Measurements from ENCODE around the gene SYNJ2. TPM values are rescaled to one million over a fixed set of nuclear protein-coding genes. Genes with fewer than 3 reads are reported as not detected.
A peak's percentile ranks its signal among the peaks of the same experiment; 100 is the strongest.

Gene SYNJ2
- polyA plus RNA-seq, 1 donor from 2014 or later: 13.7 TPM

- Mint-ChIP-seq H3K9me3 (no peaks in the 10 kb centered on the region), H3K4me3 (peak overlapping the region in 3 of 4 donors; percentile 6 to 47 (median 38)), H3K36me3 (no peaks in the 10 kb centered on the region), H3K27me3 (no peaks in the 10 kb centered on the region), H3K4me1 (peaks cover 28 to 32% (median 29%) of the 10 kb centered on the region in 3 donors), H3K27ac (peak overlapping the region; percentile 65 to 89 (median 79))
These were observed 46.1 kb downstream of the SYNJ2 start for GRCh38 chr6:158027590-158028285.

- Mint-ChIP-seq H3K4me1 (peaks cover 28 to 32% (median 29%) of the 10 kb centered on the region in 3 donors), H3K27me3 (no peaks in the 10 kb centered on the region), H3K27ac (peak overlapping the region in 1 of 3 donors; percentile 79), H3K36me3 (no peaks in the 10 kb centered on the region), H3K4me3 (peak overlapping the region in 1 of 4 donors; percentile 58), H3K9me3 (no peaks in the 10 kb centered on the region)
These were observed 46.8 kb downstream of the SYNJ2 start for GRCh38 chr6:158028421-158028820.

- Mint-ChIP-seq H3K27me3 (no peaks in the 10 kb centered on the region), H3K9me3 (no peaks in the 10 kb centered on the region), H3K36me3 (no peaks in the 10 kb centered on the region), H3K27ac (no peak overlapping the region), H3K4me1 (peaks cover 28 to 32% (median 29%) of the 10 kb centered on the region in 3 donors), H3K4me3 (peak overlapping the region in 1 of 4 donors; percentile 58)
These were observed 47.2 kb downstream of the SYNJ2 start for GRCh38 chr6:158028876-158029275.

GRCh38 chr6:158029668-158030230 lies 48.1 kb downstream of the SYNJ2 start:
- Mint-ChIP-seq H3K36me3 (no peaks in the 10 kb centered on the region), H3K4me1 (peaks cover 28 to 32% (median 29%) of the 10 kb centered on the region in 3 donors), H3K9me3 (no peaks in the 10 kb centered on the region), H3K4me3 (no peak overlapping the region), H3K27ac (peak overlapping the region in 1 of 3 donors; percentile 90), H3K27me3 (no peaks in the 10 kb centered on the region)

GRCh38 chr6:158030380-158031300 lies 49.0 kb downstream of the SYNJ2 start:
- Mint-ChIP-seq H3K36me3 (peaks cover 2% of the 10 kb centered on the region), H3K4me3 (peak overlapping the region; percentile 31 to 92 (median 72)), H3K4me1 (peaks cover 28 to 32% (median 29%) of the 10 kb centered on the region in 3 donors), H3K27me3 (no peaks in the 10 kb centered on the region), H3K27ac (peak overlapping the region; percentile 81 to 90 (median 85)), H3K9me3 (no peaks in the 10 kb centered on the region)

- Mint-ChIP-seq H3K4me1 (peaks cover 21 to 29% (median 22%) of the 10 kb centered on the region in 3 donors), H3K9me3 (peaks cover 0 to 5% (median 3%) of the 10 kb centered on the region in 3 donors), H3K4me3 (peak overlapping the region; percentile 31 to 92 (median 72)), H3K27me3 (no peaks in the 10 kb centered on the region), H3K27ac (peak overlapping the region; percentile 81 to 90 (median 85)), H3K36me3 (peaks cover 8% of the 10 kb centered on the region)
These were observed 50.0 kb downstream of the SYNJ2 start for GRCh38 chr6:158031381-158032353.

GRCh38 chr6:158032354-158032733 lies 50.7 kb downstream of the SYNJ2 start:
- no peaks in the 10 kb centered on the region for H3K27me3 Mint-ChIP-seq
- peaks cover 17 to 23% (median 17%) of the 10 kb centered on the region in 3 donors for H3K4me1 Mint-ChIP-seq
- no peak overlapping the region for H3K27ac Mint-ChIP-seq
- no peak overlapping the region for H3K4me3 Mint-ChIP-seq
- peaks cover 0 to 5% (median 3%) of the 10 kb centered on the region in 3 donors for H3K9me3 Mint-ChIP-seq
- peaks cover 8% of the 10 kb centered on the region for H3K36me3 Mint-ChIP-seq

- no peak overlapping the region for H3K27ac Mint-ChIP-seq
- H3K4me3 Mint-ChIP-seq: no peak overlapping the region
- peaks cover 0 to 5% (median 3%) of the 10 kb centered on the region in 3 donors for H3K9me3 Mint-ChIP-seq
- peaks cover 13 to 23% (median 17%) of the 10 kb centered on the region in 3 donors for H3K4me1 Mint-ChIP-seq
- H3K36me3 Mint-ChIP-seq: peaks cover 8% of the 10 kb centered on the region
- no peaks in the 10 kb centered on the region for H3K27me3 Mint-ChIP-seq
These were observed 51.6 kb downstream of the SYNJ2 start for GRCh38 chr6:158033077-158033750.

GRCh38 chr6:158033751-158034702 lies 52.4 kb downstream of the SYNJ2 start:
- no peak overlapping the region for H3K4me3 Mint-ChIP-seq
- H3K36me3 Mint-ChIP-seq: peaks cover 8% of the 10 kb centered on the region
- no peak overlapping the region for H3K27ac Mint-ChIP-seq
- no peaks in the 10 kb centered on the region for H3K27me3 Mint-ChIP-seq
- peaks cover 13 to 23% (median 17%) of the 10 kb centered on the region in 3 donors for H3K4me1 Mint-ChIP-seq
- H3K9me3 Mint-ChIP-seq: peaks cover 0 to 5% (median 3%) of the 10 kb centered on the region in 3 donors

GRCh38 chr6:158036261-158036660 lies 54.6 kb downstream of the SYNJ2 start:
- H3K36me3 Mint-ChIP-seq: peaks cover 8% of the 10 kb centered on the region
- peaks cover 6 to 12% (median 11%) of the 10 kb centered on the region in 3 donors for H3K4me1 Mint-ChIP-seq
- no peaks in the 10 kb centered on the region for H3K27me3 Mint-ChIP-seq
- H3K9me3 Mint-ChIP-seq: peaks cover 0 to 5% (median 3%) of the 10 kb centered on the region in 3 donors
- H3K27ac Mint-ChIP-seq: no peak overlapping the region
- H3K4me3 Mint-ChIP-seq: no peak overlapping the region

- no peak overlapping the region for H3K27ac Mint-ChIP-seq
- no peak overlapping the region for H3K4me3 Mint-ChIP-seq
- H3K27me3 Mint-ChIP-seq: no peaks in the 10 kb centered on the region
- H3K9me3 Mint-ChIP-seq: peaks cover 0 to 5% (median 3%) of the 10 kb centered on the region in 3 donors
- peaks cover 0 to 6% (median 4%) of the 10 kb centered on the region in 3 donors for H3K4me1 Mint-ChIP-seq
- peaks cover 8% of the 10 kb centered on the region for H3K36me3 Mint-ChIP-seq
These were observed 55.4 kb downstream of the SYNJ2 start for GRCh38 chr6:158037021-158037420.

- no peak overlapping the region for H3K27ac Mint-ChIP-seq
- H3K27me3 Mint-ChIP-seq: no peaks in the 10 kb centered on the region
- peaks cover 0 to 5% (median 3%) of the 10 kb centered on the region in 3 donors for H3K9me3 Mint-ChIP-seq
- H3K4me1 Mint-ChIP-seq: peaks cover 3 to 6% (median 3%) of the 10 kb centered on the region in 3 donors
- peaks cover 8% of the 10 kb centered on the region for H3K36me3 Mint-ChIP-seq
- H3K4me3 Mint-ChIP-seq: no peak overlapping the region
These were observed 56.1 kb downstream of the SYNJ2 start for GRCh38 chr6:158037771-158038170.

Data from IgD-negative memory B cell (primary cell).